ENCODE results near the gene RRP15.

- no peak for TF ChIP-seq CTCF (conservative IDR thresholded peaks at IDR 0.05)
- no peak for TF ChIP-seq ZFX (IDR thresholded peaks at IDR 0.05)
Measured at GRCh38 chr1:218297867-218298266, 12.8 kb downstream of the RRP15 start.
